ENCODE measurements around the gene GALNT6. TPM values are rescaled to one million over a fixed set of nuclear protein-coding genes. Genes with fewer than 3 reads are reported as not detected.

The GALNT6 gene
- total and polyA plus RNA-seq, 9 of the 15 experiments (the other 6 are each of a cell fraction or from before 2014, with no cell fraction given), result 1.5 to 8.6 (median 5.1) TPM

- TF ChIP-seq ZNF609 (CRISPR knock-in tag; IDR thresholded peaks at IDR 0.05; ENCODE audit: borderline replicate concordance), result no peak
- TF ChIP-seq MNT (conservative IDR thresholded peaks at IDR 0.05), result 0 out of 4 replicates have a peak, but pooled peaks of 1 of the 2 experiments have one; percentile 41
- peak; percentile 29; the same call in 1 of the 2 replicates for TF ChIP-seq CREB1 (IDR thresholded peaks at IDR 0.05)
- TF ChIP-seq CREB1 (CRISPR knock-in tag; IDR thresholded peaks at IDR 0.05), result no peak
- TF ChIP-seq KDM1A (IDR thresholded peaks at IDR 0.05), result peak; percentile 82 to 88
- TF ChIP-seq CBFA2T2 (conservative IDR thresholded peaks at IDR 0.05), result peak; percentile 77
- no peak for TF ChIP-seq TEAD2 (tag; IDR thresholded peaks at IDR 0.05)
- 0 out of 4 replicates have a peak, but pooled peaks have one; percentile 17 to 33 for TF ChIP-seq ARNT (IDR thresholded peaks at IDR 0.05)
- TF ChIP-seq ADNP (tag; IDR thresholded peaks at IDR 0.05), result peak; percentile 82
- TF ChIP-seq ZNF324 (CRISPR knock-in tag; IDR thresholded peaks at IDR 0.05), result no peak
- peak; percentile 87 for TF ChIP-seq MEIS2 (IDR thresholded peaks at IDR 0.05; ENCODE audit: partially characterized antibody)
- peak; percentile 64; the same call in 1 of the 2 replicates for TF ChIP-seq SPI1 (IDR thresholded peaks at IDR 0.05; ENCODE audit: borderline replicate concordance, low read depth, low read length)
- peak; percentile 64; the same call in 1 of the 2 replicates for TF ChIP-seq TAL1 (IDR thresholded peaks at IDR 0.05)
- peak; percentile 69; the same call in 1 of the 2 replicates for TF ChIP-seq HDAC2 (IDR thresholded peaks at IDR 0.05)
- TF ChIP-seq DPF2 (IDR thresholded peaks at IDR 0.05), result peak; percentile 83
- TF ChIP-seq TCF7L2 (IDR thresholded peaks at IDR 0.05; ENCODE audit: low read depth, low read length), result no peak
- peak; percentile 66 for TF ChIP-seq DACH1 (IDR thresholded peaks at IDR 0.05; ENCODE audit: partially characterized antibody)
- no peak for TF ChIP-seq NCOA1 (IDR thresholded peaks at IDR 0.05; ENCODE audit: low read depth)
- TF ChIP-seq CHAMP1 (IDR thresholded peaks at IDR 0.05), result no peak
- no peak for TF ChIP-seq ZBED1 (IDR thresholded peaks at IDR 0.05)
- peak; percentile 24; the same call in 1 of the 2 replicates for TF ChIP-seq ZFX (CRISPR knock-in tag; IDR thresholded peaks at IDR 0.05)
- TF ChIP-seq ZNF263 (CRISPR knock-in tag; IDR thresholded peaks at IDR 0.05; ENCODE audit: borderline replicate concordance), result no peak
Measured at GRCh38 chr12:51389302-51389999, 1.8 kb downstream of the GALNT6 start (continued).
